ENCODE measurements around the gene ZNF79.
A peak's percentile ranks its signal among the peaks of the same experiment; 100 is the strongest.
"Not testable (repeated sequence)": the region's sequence is repeated elsewhere in the genome, so short reads cannot be mapped to it uniquely, and the experiment has no call there.

ZNF79 gene

DNA sequence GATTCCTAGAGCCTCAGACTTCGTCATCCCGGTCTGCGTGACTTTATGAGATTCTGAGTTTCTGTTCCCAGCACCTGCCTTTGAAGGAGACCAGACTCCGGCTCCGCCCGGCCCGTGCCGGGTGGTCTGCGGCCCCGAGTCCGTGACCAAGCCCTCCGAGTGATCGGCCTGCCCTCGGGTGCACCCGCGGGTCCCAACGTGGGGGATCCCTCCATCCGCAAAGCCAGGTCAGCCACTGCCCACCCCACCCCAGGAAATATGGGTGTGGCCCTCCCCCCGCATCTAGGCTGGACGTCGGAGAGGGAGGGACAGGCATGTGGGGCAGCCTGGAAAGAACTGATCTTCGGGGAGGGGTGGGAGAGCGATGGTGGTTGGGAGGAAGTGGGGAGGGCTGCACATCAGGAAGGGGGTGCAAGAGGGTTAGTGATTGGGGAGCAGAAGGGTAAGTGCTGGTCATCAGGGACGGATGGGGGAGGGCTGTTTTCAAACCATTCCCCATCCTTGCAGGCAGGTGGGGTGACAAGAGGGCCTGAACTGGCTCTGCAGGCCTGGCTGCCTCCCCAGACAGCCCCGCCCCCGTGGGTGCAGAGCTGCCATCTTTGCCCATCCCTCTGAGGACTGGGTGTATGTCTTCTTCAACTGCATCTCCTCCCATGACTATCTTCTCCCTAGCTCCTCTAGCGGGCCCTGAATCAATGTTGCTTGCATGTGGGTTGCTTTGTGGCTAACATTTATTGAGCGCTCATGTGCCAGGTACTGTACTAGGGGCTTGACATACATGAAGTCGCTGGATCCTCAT lies 27.9 kb downstream of the ZNF79 start:
- DNase-seq (ENCODE audit: low read depth in 2 of 2, low spot score in 1 of 2) = peak in 1 of 2 donors; percentile 10

GRCh38 chr9:127452691-127453090 lies 28.5 kb downstream of the ZNF79 start:
- no peak for DNase-seq (ENCODE audit: low read depth in 2 of 2, low spot score in 1 of 2)

DNA sequence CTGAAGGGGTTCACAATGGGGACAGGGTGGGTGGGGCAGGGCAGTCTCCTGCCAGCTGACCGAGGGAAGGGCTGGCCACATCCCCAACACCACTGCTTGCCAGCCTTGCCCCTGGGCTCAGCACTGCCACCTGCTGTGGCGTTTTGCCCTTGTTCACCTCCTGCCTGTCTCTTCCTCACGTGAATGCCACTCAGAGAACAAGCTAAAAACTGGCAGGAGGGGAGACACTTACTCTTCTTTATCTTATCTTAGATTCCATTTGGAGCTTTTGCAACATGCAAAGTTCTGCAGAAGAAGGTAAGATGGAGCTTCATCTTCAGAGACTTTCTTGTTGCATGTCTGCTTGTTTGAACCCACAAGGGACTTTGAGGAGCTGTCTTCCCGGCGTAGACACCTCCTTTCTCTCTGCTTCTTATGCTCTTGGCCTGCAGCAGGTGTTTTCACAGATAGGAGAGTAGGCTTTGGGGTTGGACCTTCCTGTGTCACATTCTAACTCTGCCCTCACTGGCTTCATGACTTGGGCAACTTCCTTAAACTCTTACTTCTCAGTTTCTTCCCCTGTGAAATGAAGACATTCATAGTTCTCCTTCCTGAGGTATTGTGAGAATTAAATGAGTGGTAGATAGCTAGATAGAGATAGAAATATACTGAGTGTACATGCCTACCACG lies 31.3 kb downstream of the ZNF79 start:
- DNase-seq (ENCODE audit: low read depth in 2 of 2, low spot score in 1 of 2) = no peak

DNA sequence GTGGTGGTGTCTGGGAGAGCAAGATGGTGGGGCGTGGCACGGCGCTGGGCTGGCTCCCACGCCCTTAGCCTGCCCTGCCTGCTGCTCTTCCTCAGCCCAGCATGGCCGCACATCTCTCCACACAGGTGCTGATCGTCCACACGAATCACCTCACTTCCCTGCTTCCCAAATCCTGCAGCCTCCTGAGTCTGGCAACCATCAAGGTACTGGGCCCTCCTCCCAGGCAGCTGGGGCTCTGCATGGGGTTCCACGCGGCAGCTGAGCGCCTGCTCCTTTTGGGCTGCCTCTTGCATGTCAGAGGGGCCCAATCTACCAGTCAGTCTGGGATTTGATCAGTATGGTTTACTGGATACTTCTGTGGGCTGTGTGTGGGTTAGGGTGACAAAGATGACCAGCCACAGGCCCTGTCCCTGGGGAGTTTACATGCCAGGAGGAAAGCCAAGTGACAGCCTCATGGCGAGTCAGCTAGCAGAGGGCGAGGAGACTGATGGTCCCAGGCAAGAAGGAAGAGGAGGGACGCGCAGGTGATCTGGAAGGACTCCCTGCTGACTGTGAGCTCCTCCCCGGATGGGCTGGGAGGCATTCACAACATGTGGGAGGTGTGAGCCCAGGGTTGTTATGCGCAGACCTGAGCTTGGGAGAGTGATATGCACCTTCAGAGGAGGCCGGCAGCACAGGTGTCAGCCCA lies 33.2 kb downstream of the ZNF79 start:
- DNase-seq (ENCODE audit: low read depth in 2 of 2, low spot score in 1 of 2) = no peak

DNA sequence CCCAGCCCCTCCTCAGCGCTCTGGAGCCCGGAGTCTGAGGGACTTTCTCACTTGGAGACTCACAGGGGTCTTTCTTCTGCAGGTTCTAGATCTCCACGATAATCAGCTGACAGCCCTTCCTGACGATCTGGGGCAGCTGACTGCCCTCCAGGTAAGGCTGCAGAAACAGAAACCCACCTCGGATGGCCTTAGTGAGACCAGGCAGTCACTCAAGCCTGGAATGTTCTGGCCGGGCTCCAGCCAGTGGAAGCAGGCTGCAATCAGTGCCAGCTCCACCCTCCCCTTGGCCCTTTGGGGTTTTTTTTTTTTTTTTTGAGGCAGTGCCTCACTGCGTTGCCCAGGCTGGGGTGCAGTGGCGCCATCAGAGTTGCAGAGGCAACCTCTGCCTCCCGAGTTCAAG lies 34.7 kb downstream of the ZNF79 start:
- DNase-seq (ENCODE audit: low read depth in 2 of 2, low spot score in 1 of 2) = no peak

DNA sequence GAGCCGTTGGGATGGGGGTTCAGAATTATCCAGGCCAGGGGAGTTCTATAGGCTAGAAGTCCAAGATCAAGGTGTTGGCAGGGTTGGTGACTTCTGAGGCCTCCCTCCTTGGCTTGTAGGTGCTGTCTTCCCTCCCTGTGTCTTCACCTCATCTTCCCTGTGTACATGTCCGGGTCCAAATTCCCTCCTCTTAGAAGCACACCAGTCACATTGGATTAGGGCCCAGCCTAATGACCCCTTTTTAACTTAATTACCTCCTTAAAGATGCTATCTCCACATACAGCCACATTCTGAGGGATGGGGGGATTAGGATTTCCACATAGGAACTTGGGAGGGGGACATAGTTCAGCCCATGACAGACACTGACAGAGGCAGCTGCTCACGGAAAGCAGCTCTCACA lies 39.2 kb downstream of the ZNF79 start:
- no peak for DNase-seq (ENCODE audit: low read depth in 2 of 2, low spot score in 1 of 2)

- no peak for DNase-seq (ENCODE audit: low read depth in 2 of 2, low spot score in 1 of 2)
These were observed 39.7 kb downstream of the ZNF79 start for GRCh38 chr9:127463911-127464310.

DNA sequence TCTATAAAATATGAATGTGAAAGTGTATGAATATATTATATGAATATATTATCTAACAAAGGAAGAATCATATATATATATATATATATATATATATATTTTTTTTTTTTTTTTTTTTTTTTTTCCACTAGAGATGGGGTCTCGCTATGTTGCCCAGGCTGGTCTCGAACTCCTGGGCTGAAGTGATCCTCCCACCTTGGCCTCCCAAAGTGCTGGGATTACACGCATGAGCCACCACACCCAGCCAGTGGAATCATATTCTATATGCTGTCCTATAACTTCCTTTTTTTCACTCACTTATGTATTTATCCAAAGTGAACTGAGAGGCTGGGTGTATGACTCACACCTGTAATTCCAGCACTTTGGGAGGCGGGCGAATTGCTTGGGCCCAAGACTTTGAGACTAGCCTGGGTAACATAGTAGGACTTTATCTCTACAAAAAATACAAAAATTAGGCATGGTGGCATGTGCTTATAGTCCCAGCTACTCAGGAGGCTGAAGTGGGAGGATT lies 42.3 kb downstream of the ZNF79 start:
- not testable (repeated sequence) for DNase-seq (ENCODE audit: low read depth in 2 of 2, low spot score in 1 of 2)

DNA sequence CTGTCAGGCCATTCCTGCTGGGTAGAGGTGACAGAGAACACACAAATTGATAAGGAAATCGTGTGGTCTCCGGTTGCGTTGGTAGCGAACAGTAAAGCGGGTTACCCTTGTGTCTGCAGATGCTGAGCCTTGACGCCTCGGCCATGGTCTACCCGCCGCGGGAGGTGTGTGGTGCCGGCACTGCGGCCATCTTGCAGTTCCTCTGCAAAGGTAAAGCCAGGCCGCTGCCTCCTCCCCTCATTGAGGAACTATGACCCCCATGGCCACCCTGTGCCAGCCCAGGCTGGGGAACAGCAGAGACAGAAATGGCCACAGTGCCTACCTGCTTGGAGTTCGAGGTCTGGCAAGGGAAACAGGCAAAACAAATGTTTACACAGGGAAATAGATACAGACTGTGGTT lies 43.4 kb downstream of the ZNF79 start:
- no peak for DNase-seq (ENCODE audit: low read depth in 2 of 2, low spot score in 1 of 2)

- no peak for DNase-seq (ENCODE audit: low read depth in 2 of 2, low spot score in 1 of 2)
These were observed 46.5 kb downstream of the ZNF79 start for GRCh38 chr9:127470662-127471061.

GRCh38 chr9:127473501-127473900 lies 49.3 kb downstream of the ZNF79 start:
- DNase-seq (ENCODE audit: low read depth in 2 of 2, low spot score in 1 of 2) = no peak

DNA sequence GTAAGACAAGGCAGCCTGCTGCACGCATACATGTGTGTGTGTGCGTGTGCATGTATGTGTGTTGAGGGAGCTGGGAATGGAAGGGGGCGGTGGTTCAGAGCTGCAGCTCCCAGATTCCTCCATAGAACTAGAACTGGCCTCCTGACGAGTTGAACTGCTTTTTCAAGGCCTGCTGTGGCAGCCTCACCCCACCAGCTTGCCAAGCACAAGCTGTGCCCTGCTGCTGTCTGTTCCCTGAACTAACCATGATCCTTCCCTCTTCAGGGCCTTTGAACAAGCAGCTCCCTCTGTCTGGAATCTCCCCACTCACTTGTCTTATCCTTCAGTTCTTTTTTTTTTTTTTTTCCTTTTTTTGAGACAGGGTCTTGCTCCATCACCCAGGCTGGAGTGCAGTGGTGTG lies 49.8 kb downstream of the ZNF79 start:
- no peak for DNase-seq (ENCODE audit: low read depth in 2 of 2, low spot score in 1 of 2)

- DNase-seq (ENCODE audit: low read depth in 2 of 2, low spot score in 1 of 2) = no peak
These were observed 50.4 kb downstream of the ZNF79 start for GRCh38 chr9:127474592-127474991.

DNA sequence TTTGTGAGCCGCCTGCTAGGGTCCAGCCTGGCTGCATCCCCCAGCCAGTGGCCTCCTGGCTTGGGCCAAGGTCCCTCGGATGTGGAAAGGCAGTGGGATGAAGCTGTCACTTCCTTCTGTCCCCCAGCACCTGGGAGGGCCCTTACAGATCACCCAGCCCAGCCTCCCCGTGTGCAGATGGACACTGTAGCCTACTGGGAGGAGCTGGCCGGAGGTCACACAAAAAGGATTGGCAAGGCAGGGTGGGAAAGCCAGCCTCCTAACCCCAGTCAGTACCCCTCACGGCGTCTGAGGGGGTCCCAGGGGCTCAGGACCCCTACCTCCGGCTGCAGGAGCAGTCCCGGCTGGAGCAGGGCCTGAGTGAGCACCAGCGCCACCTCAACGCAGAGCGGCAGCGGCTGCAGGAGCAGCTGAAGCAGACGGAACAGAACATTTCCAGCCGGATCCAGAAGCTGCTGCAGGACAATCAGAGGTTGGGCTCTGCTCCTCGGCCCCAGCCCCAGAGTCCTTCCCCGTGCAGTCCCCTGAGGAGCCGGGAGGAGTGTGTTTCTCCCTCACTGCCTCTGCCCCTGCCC lies 55.4 kb downstream of the ZNF79 start:
- DNase-seq (ENCODE audit: low read depth in 2 of 2, low spot score in 1 of 2) = no peak

- no peak for DNase-seq (ENCODE audit: low read depth in 2 of 2, low spot score in 1 of 2)
These were observed 58.5 kb downstream of the ZNF79 start for GRCh38 chr9:127482662-127483061.

DNA sequence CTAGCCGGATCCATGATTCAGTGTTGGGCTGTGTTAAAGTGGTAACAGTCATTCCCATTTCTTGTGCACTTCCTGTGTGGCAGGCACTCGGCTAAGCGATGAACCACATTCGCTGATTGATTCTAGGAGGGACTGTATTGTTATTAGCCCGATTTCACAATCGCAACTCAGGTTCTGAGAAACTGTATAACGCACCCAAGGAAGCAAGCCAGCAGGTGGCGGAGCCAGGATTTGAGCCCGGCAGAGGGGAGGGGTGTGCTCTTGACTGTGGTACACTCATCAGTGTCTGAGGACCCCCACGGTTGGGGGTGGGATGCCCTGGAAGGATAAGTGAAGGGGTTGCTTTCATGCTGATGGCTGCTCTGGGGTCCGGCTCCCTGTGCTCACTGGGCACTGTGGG lies 61.8 kb downstream of the ZNF79 start:
- DNase-seq (ENCODE audit: low read depth in 2 of 2, low spot score in 1 of 2) = no peak

- DNase-seq (ENCODE audit: low read depth in 2 of 2, low spot score in 1 of 2) = no peak
These were observed 64.8 kb downstream of the ZNF79 start for GRCh38 chr9:127488946-127489345.

- no peak for DNase-seq (ENCODE audit: low read depth in 2 of 2, low spot score in 1 of 2)
These were observed 65.4 kb downstream of the ZNF79 start for GRCh38 chr9:127489471-127490115.

DNA sequence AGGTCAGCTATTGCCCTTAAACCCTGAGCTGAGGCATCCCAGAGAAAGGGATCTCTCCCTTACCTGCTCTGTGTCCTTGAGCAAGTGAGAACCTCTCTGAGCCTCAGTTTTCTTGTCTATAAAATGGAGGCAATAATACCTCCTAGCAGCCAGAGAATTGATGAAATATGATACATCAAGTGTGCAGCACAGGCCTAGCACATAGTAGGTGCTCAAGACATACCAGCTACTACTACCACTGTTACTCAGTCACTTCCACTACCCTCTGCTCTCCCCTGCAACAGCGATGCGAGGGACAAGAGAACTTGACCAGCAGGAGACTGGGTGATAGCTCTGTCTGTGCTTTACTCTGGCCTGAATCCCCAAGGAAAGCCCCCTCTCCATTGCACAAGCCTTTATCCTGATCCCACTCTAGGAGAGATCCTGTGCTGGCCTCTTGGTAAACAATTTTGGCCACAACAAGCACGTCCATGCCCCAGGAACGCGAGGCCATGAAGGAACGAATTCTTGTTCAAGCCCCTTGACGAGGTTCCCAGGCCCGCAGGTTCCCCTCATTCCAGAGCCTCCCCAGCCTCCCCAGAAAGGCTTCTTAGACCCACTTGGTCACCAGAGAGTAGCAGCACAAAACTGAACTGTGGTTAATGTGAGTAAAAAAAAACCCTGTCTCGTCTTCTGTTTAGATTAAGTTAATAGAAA lies 66.5 kb downstream of the ZNF79 start:
- DNase-seq (ENCODE audit: low read depth in 2 of 2, low spot score in 1 of 2) = no peak

DNA sequence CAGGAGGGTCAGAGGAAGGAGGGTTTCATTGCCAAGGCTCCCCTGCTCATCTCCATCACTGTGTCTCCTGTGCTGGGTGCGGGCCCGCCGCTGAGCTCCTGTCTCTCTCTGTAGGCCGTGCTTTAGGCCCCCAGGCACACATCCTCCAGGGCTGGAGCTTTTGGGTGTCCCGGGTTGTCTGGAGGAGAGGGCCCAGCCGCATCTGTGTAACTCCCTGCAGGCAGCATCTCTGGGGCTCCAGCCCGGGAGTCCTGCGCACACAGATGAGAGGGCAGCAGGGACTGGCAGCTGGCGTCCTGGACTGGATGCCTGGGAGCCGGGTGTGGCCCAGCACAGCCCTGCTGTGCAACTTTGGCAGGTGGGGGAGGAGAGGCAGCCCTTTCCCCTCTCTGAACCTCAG lies 67.3 kb downstream of the ZNF79 start:
- DNase-seq (ENCODE audit: low read depth in 2 of 2, low spot score in 1 of 2) = no peak

- DNase-seq (ENCODE audit: low read depth in 2 of 2, low spot score in 1 of 2) = no peak
These were observed 68.4 kb downstream of the ZNF79 start for GRCh38 chr9:127492616-127493015.

Data from stimulated activated CD8-positive, alpha-beta memory T cell treated with anti-CD3 and anti-CD28 coated beads, Interleukin-4, amount 100 ng/mL, for 1 hour (primary cell).